Stomach (tissue), 4 donors: ENCODE results near the gene MEPE.

Experiments
- CTCF ChIP-seq, 7 experiments: fragments of 450-650 bp in 4 of 7; fragments of 200-600 bp in 3 of 7; sonication (generic) in 3 of 7; IDR thresholded peaks; one replicate each; pipeline ENCODE4 v1.5.1; 2016 to 2019; ENCODE audit warnings: antibody characterized with exemption in 7 of 7, control low read depth in 2 of 7, mild to moderate bottlenecking in 1 of 7
- POLR2A ChIP-seq, 4 donors: fragments of 450-650 bp; IDR thresholded peaks; one replicate each; pipeline ENCODE4 v1.6.1; 2016; ENCODE audit warnings: antibody characterized with exemption in 4 of 4, control low read depth in 2 of 4, mild to moderate bottlenecking in 1 of 4, moderate library complexity in 1 of 4

GRCh38 chr4:87835197-87835596 lies 2.4 kb downstream of the MEPE start:
- TF ChIP-seq CTCF (IDR thresholded peaks at IDR 0.05) (no peak), POLR2A (IDR thresholded peaks at IDR 0.05) (no peak)
